T-cell (primary cell): ENCODE measurements around the gene RASGEF1B. TPM values are rescaled to one million over a fixed set of nuclear protein-coding genes. Genes with fewer than 3 reads are reported as not detected.

ENCODE experiments used
- ATAC-seq, 4 experiments: fragments of 200-7000 bp in 3 of 4; fragments of 150-1000 bp in 1 of 4; cut with Tn5 transposase; replicated peaks in 1 of 4; 1 replicate in 3 of 4; 2 replicates in 1 of 4; pipeline ENCODE4 v1.10.0; 2021; ENCODE audit warnings: moderate library complexity in 3 of 4, mild to moderate bottlenecking in 2 of 4, moderate number of reproducible peaks in 1 of 4
- CTCF ChIA-PET, 2 donors: fragments of 300-600 bp; sonication (Branson Sonifier 250); formaldehyde crosslinking; loops; one replicate each; lab custom pipeline; 2022; ENCODE audit warnings: antibody characterized with exemption in 2 of 2; lab: Charles Lee
- POLR2A ChIA-PET, 2 donors: fragments of 300-600 bp; sonication (Branson Sonifier 250); formaldehyde crosslinking; loops; one replicate each; lab custom pipeline; 2022; ENCODE audit warnings: antibody characterized with exemption in 2 of 2; lab: Charles Lee
- DNase-seq, 35 experiments: peaks; one replicate each; pipeline versions ENCODE4 v3.0.0 to v3.0.0-alpha.2; 2013 to 2023
- H3K27ac ChIP-seq: one replicate; pipeline ENCODE4 v1.5.1; 2013; ENCODE audit warnings: low read length
- H3K27me3 ChIP-seq, 2 experiments: replicated peaks in 1 of 2; 1 replicate in 1 of 2; 2 replicates in 1 of 2; pipeline versions ENCODE4 v1.6.1 to v1.7.0; 2013; ENCODE audit warnings: low read length in 1 of 2, mixed read lengths in 1 of 2; ENCODE audit not compliant: control insufficient read depth in 2 of 2, insufficient read depth in 2 of 2; ENCODE audit errors: extremely low read depth in 1 of 2
- H3K36me3 ChIP-seq, 2 donors: 1 replicate in 1 of 2; 2 replicates in 1 of 2; pipeline versions ENCODE4 v1.6.1 to v1.7.0; 2013; ENCODE audit warnings: low read length in 1 of 2; ENCODE audit not compliant: control insufficient read depth in 2 of 2, insufficient read depth in 1 of 2; ENCODE audit errors: extremely low read depth in 1 of 2
- H3K4me1 ChIP-seq, 2 experiments: 1 replicate in 1 of 2; 2 replicates in 1 of 2; pipeline versions ENCODE4 v1.6.1 to v1.7.0; 2013; ENCODE audit warnings: low read length in 2 of 2, mixed read lengths in 1 of 2; ENCODE audit not compliant: insufficient read depth in 2 of 2, control insufficient read depth in 1 of 2; ENCODE audit errors: extremely low read depth in 1 of 2
- H3K4me3 ChIP-seq, 2 donors: 1 replicate in 1 of 2; 2 replicates in 1 of 2; pipeline versions ENCODE4 v1.5.1 to v1.7.0; 2013; ENCODE audit warnings: mild to moderate bottlenecking in 2 of 2, low read length in 1 of 2, moderate library complexity in 1 of 2; ENCODE audit not compliant: control insufficient read depth in 1 of 2; ENCODE audit errors: extremely low read depth in 1 of 2
- H3K9me3 ChIP-seq: 2 replicates; pipeline ENCODE4 v1.7.0; 2013
- H3K27ac Mint-ChIP-seq, 2 donors: one replicate each; pipeline ENCODE4 v1.8.0; 2020 to 2021; ENCODE audit warnings: mild to moderate bottlenecking in 2 of 2, mixed read lengths in 2 of 2
- H3K27me3 Mint-ChIP-seq, 2 donors: one replicate each; pipeline ENCODE4 v1.8.0; 2021 to 2022; ENCODE audit warnings: mixed read lengths in 2 of 2
- H3K36me3 Mint-ChIP-seq: one replicate; pipeline ENCODE4 v1.8.0; 2021; ENCODE audit warnings: mixed read lengths
- H3K4me1 Mint-ChIP-seq, 3 donors: one replicate each; pipeline ENCODE4 v1.8.0; 2020 to 2022; ENCODE audit warnings: mixed read lengths in 3 of 3, mild to moderate bottlenecking in 1 of 3
- H3K4me3 Mint-ChIP-seq, 3 donors: one replicate each; pipeline ENCODE4 v1.8.0; 2020 to 2022; ENCODE audit warnings: mild to moderate bottlenecking in 3 of 3, mixed read lengths in 3 of 3, moderate library complexity in 3 of 3
- H3K9me3 Mint-ChIP-seq, 3 donors: one replicate each; pipeline ENCODE4 v1.8.0; 2020 to 2022; ENCODE audit warnings: mixed read lengths in 3 of 3
- WGBS: methylation state at CpG from one replicate; pipeline ENCODE4 v1.1.5; 2013; ENCODE audit warnings: missing lambda C conversion rate; ENCODE audit not compliant: insufficient coverage; 5-methylcytosine and 5-hydroxymethylcytosine counted together
- total RNA-seq, 35 experiments: library from RNA in 6 of 35; stranded (reverse) in 6 of 35; fragments of 120-200 nt in 1 of 35; gene quantifications; one replicate each; pipeline versions ENCODE4 v1.2.1 to v1.2.4 and lab custom pipeline; 2013 to 2026

Gene RASGEF1B
- total RNA-seq = 10 to 100 TPM in 2 of 5 donors, 1 to 10 TPM in 3; 7.3 to 54.0 (median 8.1) TPM
- total RNA-seq (2013) = 9.5 TPM
- total RNA-seq (lab: John Stamatoyannopoulos, UW) = 19.4 to 526 (median 82.0) reads per million in 29 experiments

- Histone ChIP-seq H3K4me1 (peaks cover 29 to 32% of the 10 kb centered on the region in 2 experiments), H3K27me3 (peaks cover 0 to 7% of the 10 kb centered on the region in 2 experiments), H3K36me3 (no peaks in the 10 kb centered on the region), H3K27ac (peak within 1 kb of the TSS; percentile 99), H3K9me3 (no peaks in the 10 kb centered on the region), H3K4me3 (peak within 1 kb of the TSS; percentile 87 to 92)
- peak within 1 kb of the TSS; percentile 89 to 98 (median 97) for H3K4me3 Mint-ChIP-seq
- peak; percentile 90 to 97 (median 93) for ATAC-seq
- ChIA-PET CTCF (interaction anchor here (0.6 to 5.0 kb wide), 20 partner anchors 9 to 1812 kb away, joined by 3 to 52 read pairs (median 6); no protein-coding TSS in a partner anchor), POLR2A (interaction anchor here (0.5 to 4.0 kb wide), 30 partner anchors 8 to 1092 kb away, joined by 3 to 67 read pairs (median 4); no protein-coding TSS in a partner anchor)
- no peaks in the 10 kb centered on the region for H3K36me3 Mint-ChIP-seq
- H3K4me1 Mint-ChIP-seq = peaks cover 40 to 58% (median 43%) of the 10 kb centered on the region in 3 donors
- under 1% methylated on average over 55 of the region's 71 CpGs for WGBS
- peak; percentile 85 to 97 (median 94) for DNase-seq
- H3K27ac Mint-ChIP-seq = peak within 1 kb of the TSS; percentile 96 to 98
- no peaks in the 10 kb centered on the region for H3K9me3 Mint-ChIP-seq
- no peaks in the 10 kb centered on the region for H3K27me3 Mint-ChIP-seq
These were observed at the start of gene RASGEF1B for GRCh38 chr4:81471588-81472280. Gene RASGEF1B (minus strand): TSS chr4:81471907. CDS start chr4:81459508, 12,399 bp downstream.

GRCh38 chr4:81519856-81520255 is 48.1 kb upstream of the RASGEF1B start:
- no peak for DNase-seq
- ChIA-PET POLR2A (interaction anchor here in 1 of 2 donors (0.7 kb wide), 1 partner anchor 9 kb away, joined by 3 read pairs; no protein-coding TSS in a partner anchor), CTCF (interaction anchor here in 1 of 2 donors (0.8 to 1.1 kb wide), 2 partner anchors 23 to 52 kb away, joined by 3 read pairs; no protein-coding TSS in a partner anchor)
- Histone ChIP-seq H3K27ac (no peak overlapping the region), H3K4me1 (peaks cover 0 to 3% of the 10 kb centered on the region in 2 experiments), H3K4me3 (no peak overlapping the region), H3K36me3 (no peaks in the 10 kb centered on the region), H3K27me3 (no peaks in the 10 kb centered on the region), H3K9me3 (no peaks in the 10 kb centered on the region)
- H3K4me3 Mint-ChIP-seq = no peak overlapping the region
- H3K9me3 Mint-ChIP-seq = no peaks in the 10 kb centered on the region
- peaks cover 0 to 1% (median 0%) of the 10 kb centered on the region in 3 donors for H3K4me1 Mint-ChIP-seq
- no peaks in the 10 kb centered on the region for H3K36me3 Mint-ChIP-seq
- no peak overlapping the region for H3K27ac Mint-ChIP-seq
- no peak for ATAC-seq
- 40% methylated on average over 2 of the region's 6 CpGs for WGBS
- H3K27me3 Mint-ChIP-seq = no peaks in the 10 kb centered on the region

- Mint-ChIP-seq H3K9me3 (no peaks in the 10 kb centered on the region), H3K27me3 (no peaks in the 10 kb centered on the region), H3K4me3 (no peak overlapping the region), H3K4me1 (peaks cover 0 to 1% (median 0%) of the 10 kb centered on the region in 3 donors), H3K27ac (no peak overlapping the region), H3K36me3 (no peaks in the 10 kb centered on the region)
- no CpG with 5 or more reads among the region's 3 CpGs for WGBS
- H3K4me3 ChIP-seq = no peak overlapping the region
- H3K4me1 ChIP-seq = peaks cover 0 to 3% of the 10 kb centered on the region in 2 experiments
- ATAC-seq (no peak), DNase-seq (no peak)
- no peak overlapping the region for H3K27ac ChIP-seq
- no peaks in the 10 kb centered on the region for H3K36me3 ChIP-seq
- H3K27me3 ChIP-seq = no peaks in the 10 kb centered on the region
- H3K9me3 ChIP-seq = no peaks in the 10 kb centered on the region
- CTCF ChIA-PET = interaction anchor here in 1 of 2 donors (0.6 to 1.1 kb wide), 3 partner anchors 23 to 1638 kb away, joined by 3 read pairs; no protein-coding TSS in a partner anchor
- POLR2A ChIA-PET = interaction anchor here in 1 of 2 donors (0.7 kb wide), 1 partner anchor 9 kb away, joined by 3 read pairs; no protein-coding TSS in a partner anchor
These were observed 47.7 kb upstream of the RASGEF1B start for GRCh38 chr4:81519427-81519773.

GRCh38 chr4:81518762-81519426 is 47.2 kb upstream of the RASGEF1B start:
- H3K4me3 Mint-ChIP-seq = no peak overlapping the region
- H3K27ac ChIP-seq = no peak overlapping the region
- H3K4me1 ChIP-seq = peaks cover 0 to 3% of the 10 kb centered on the region in 2 experiments
- no peaks in the 10 kb centered on the region for H3K27me3 ChIP-seq
- no peak overlapping the region for H3K4me3 ChIP-seq
- H3K36me3 ChIP-seq = no peaks in the 10 kb centered on the region
- no peaks in the 10 kb centered on the region for H3K9me3 Mint-ChIP-seq
- no peak overlapping the region for H3K27ac Mint-ChIP-seq
- H3K36me3 Mint-ChIP-seq = no peaks in the 10 kb centered on the region
- ChIA-PET CTCF (interaction anchor here in 1 of 2 donors (0.6 to 1.4 kb wide), 3 partner anchors 51 to 1638 kb away, joined by 3 read pairs; no protein-coding TSS in a partner anchor), POLR2A (interaction anchor here (0.6 kb wide), 3 partner anchors 21 to 146 kb away, joined by 3 to 5 read pairs (median 5); no protein-coding TSS in a partner anchor)
- H3K4me1 Mint-ChIP-seq = peaks cover 0 to 1% (median 0%) of the 10 kb centered on the region in 3 donors
- no peaks in the 10 kb centered on the region for H3K27me3 Mint-ChIP-seq
- WGBS = no CpG with 5 or more reads among the region's 6 CpGs
- H3K9me3 ChIP-seq = no peaks in the 10 kb centered on the region
- ATAC-seq (no peak), DNase-seq (no peak)

GRCh38 chr4:81516241-81516640 is 44.5 kb upstream of the RASGEF1B start:
- H3K27ac Mint-ChIP-seq = no peak overlapping the region
- no peak for ATAC-seq
- no CpG with 5 or more reads among the region's 6 CpGs for WGBS

More at GRCh38 chr4:81516241-81516640, 44.5 kb upstream of the RASGEF1B start:
- H3K4me1 Mint-ChIP-seq = peaks cover 5 to 9% (median 6%) of the 10 kb centered on the region in 3 donors
- Histone ChIP-seq H3K9me3 (no peaks in the 10 kb centered on the region), H3K4me1 (peaks cover 0 to 7% of the 10 kb centered on the region in 2 experiments), H3K36me3 (no peaks in the 10 kb centered on the region), H3K27ac (no peak overlapping the region), H3K27me3 (no peaks in the 10 kb centered on the region), H3K4me3 (no peak overlapping the region)
- DNase-seq = no peak
- no peak overlapping the region for H3K4me3 Mint-ChIP-seq
- no peaks in the 10 kb centered on the region for H3K9me3 Mint-ChIP-seq
- POLR2A ChIA-PET = interaction anchor here in 1 of 2 donors (0.7 kb wide), 1 partner anchor 52 kb away, joined by 3 read pairs; no protein-coding TSS in a partner anchor
- CTCF ChIA-PET = interaction anchor here (0.5 to 0.7 kb wide), 3 partner anchors 52 to 689 kb away, joined by 3 read pairs; no protein-coding TSS in a partner anchor
- H3K36me3 Mint-ChIP-seq = no peaks in the 10 kb centered on the region
- no peaks in the 10 kb centered on the region for H3K27me3 Mint-ChIP-seq
